MCF 10A (cell line): ENCODE data around the gene CPOX. TPM values are rescaled to one million over a fixed set of nuclear protein-coding genes. Genes with fewer than 3 reads are reported as not detected.

Experiments used
- BruUV-seq: library from RNA; stranded (reverse); fragments of 400-500 nt; replicated peaks from 2 replicates; lab custom pipeline; 2021; lab: Mats Ljungman, UMichigan
- CTCF ChIA-PET: fragments of 300-600 bp; sonication (Branson Sonifier 250); formaldehyde crosslinking; extraction: SDS; loops from one replicate; lab custom pipeline; 2021; ENCODE audit warnings: antibody characterized with exemption, inconsistent platforms; lab: Yijun Ruan, JAX
- POLR2A ChIA-PET: fragments of 300-600, 350-650 bp; sonication (Branson Sonifier 250); formaldehyde crosslinking; extraction: SDS; loops from one replicate; lab custom pipeline; 2020; ENCODE audit warnings: antibody characterized with exemption, inconsistent platforms; lab: Yijun Ruan, JAX
- DNase-seq: peaks from one replicate; pipeline ENCODE4 v3.0.0-alpha.2; 2018; ENCODE audit not compliant: unreplicated experiment
- H3K27ac Mint-ChIP-seq: one replicate; pipeline ENCODE4 v1.8.0; 2022; ENCODE audit warnings: mild to moderate bottlenecking, low read depth, mixed read lengths; ENCODE audit not compliant: unreplicated experiment
- H3K27me3 Mint-ChIP-seq: one replicate; pipeline ENCODE4 v1.8.0; 2022; ENCODE audit warnings: mixed read lengths; ENCODE audit not compliant: insufficient read depth, unreplicated experiment
- H3K36me3 Mint-ChIP-seq: one replicate; pipeline ENCODE4 v1.8.0; 2022; ENCODE audit warnings: mild to moderate bottlenecking, moderate library complexity, mixed read lengths; ENCODE audit not compliant: insufficient read depth, unreplicated experiment
- H3K4me1 Mint-ChIP-seq: one replicate; pipeline ENCODE4 v1.8.0; 2022; ENCODE audit warnings: mixed read lengths; ENCODE audit not compliant: insufficient read depth, unreplicated experiment
- H3K4me3 Mint-ChIP-seq: one replicate; pipeline ENCODE4 v1.8.0; 2022; ENCODE audit warnings: mild to moderate bottlenecking, moderate library complexity, mixed read lengths; ENCODE audit not compliant: unreplicated experiment
- H3K9me3 Mint-ChIP-seq: one replicate; pipeline ENCODE4 v1.8.0; 2022; ENCODE audit warnings: mixed read lengths; ENCODE audit not compliant: unreplicated experiment
- CTCF ChIP-seq: fragments of 200-600 bp; IDR thresholded peaks from one replicate; pipeline ENCODE4 v1.8.0; 2022; ENCODE audit warnings: antibody characterized with exemption, mild to moderate bottlenecking; ENCODE audit not compliant: unreplicated experiment
- intact Hi-C: fragments of 100-400 bp; cut with micrococcal nuclease; formaldehyde crosslinking; loops from 2 replicates; pipeline ENCODE4 v1.14.1; 2022
- total RNA-seq: library from RNA; stranded (reverse); gene quantifications from 2 replicates; pipeline ENCODE4 v1.2.3, GENCODE V29; 2022

The CPOX gene
- total RNA-seq, 1 experiment from 2014 or later, result 10.8 TPM

DNA sequence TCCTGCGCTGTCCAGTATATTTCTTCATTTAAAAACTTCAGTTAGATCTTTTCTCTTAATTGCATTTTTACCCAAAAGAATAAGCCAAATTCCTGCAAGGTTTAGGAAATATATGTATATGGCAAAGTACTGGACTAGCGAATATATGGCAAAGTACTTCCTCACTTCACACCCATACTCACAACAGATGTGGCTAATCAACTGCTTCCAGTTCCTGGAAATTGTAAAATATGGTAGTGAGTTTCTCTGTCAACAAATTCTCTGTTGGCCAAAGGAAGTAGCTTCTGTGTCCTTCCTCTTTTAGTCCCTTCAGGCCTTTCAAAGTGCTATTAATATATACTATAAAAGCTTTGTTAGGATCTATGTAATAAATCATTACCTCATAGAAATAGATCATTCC, 39.7 kb downstream of the CPOX start:
- H3K27me3 Mint-ChIP-seq, result no peaks in the 10 kb centered on the region
- intact Hi-C loops, result no loop called here
- no peaks in the 10 kb centered on the region for H3K36me3 Mint-ChIP-seq
- no peak for TF ChIP-seq CTCF
- no peaks in the 10 kb centered on the region for H3K9me3 Mint-ChIP-seq
- DNase-seq, result no peak
- H3K4me3 Mint-ChIP-seq, result no peak overlapping the region
- CTCF ChIA-PET, result no interaction called here
- POLR2A ChIA-PET, result no interaction called here
- no peak overlapping the region for H3K27ac Mint-ChIP-seq
- H3K4me1 Mint-ChIP-seq, result no peaks in the 10 kb centered on the region
- BruUV-seq, result no TSS peak

GRCh38 chr3:98553021-98553563, 40.3 kb downstream of the CPOX start:
- DNase-seq, result no peak
- Mint-ChIP-seq H3K36me3 (no peaks in the 10 kb centered on the region), H3K4me1 (no peaks in the 10 kb centered on the region), H3K4me3 (no peak overlapping the region), H3K27ac (no peak overlapping the region), H3K27me3 (no peaks in the 10 kb centered on the region), H3K9me3 (no peaks in the 10 kb centered on the region)
- intact Hi-C loops, result no loop called here
- ChIA-PET CTCF (no interaction called here), POLR2A (no interaction called here)
- TF ChIP-seq CTCF, result no peak
- BruUV-seq, result no TSS peak

DNA sequence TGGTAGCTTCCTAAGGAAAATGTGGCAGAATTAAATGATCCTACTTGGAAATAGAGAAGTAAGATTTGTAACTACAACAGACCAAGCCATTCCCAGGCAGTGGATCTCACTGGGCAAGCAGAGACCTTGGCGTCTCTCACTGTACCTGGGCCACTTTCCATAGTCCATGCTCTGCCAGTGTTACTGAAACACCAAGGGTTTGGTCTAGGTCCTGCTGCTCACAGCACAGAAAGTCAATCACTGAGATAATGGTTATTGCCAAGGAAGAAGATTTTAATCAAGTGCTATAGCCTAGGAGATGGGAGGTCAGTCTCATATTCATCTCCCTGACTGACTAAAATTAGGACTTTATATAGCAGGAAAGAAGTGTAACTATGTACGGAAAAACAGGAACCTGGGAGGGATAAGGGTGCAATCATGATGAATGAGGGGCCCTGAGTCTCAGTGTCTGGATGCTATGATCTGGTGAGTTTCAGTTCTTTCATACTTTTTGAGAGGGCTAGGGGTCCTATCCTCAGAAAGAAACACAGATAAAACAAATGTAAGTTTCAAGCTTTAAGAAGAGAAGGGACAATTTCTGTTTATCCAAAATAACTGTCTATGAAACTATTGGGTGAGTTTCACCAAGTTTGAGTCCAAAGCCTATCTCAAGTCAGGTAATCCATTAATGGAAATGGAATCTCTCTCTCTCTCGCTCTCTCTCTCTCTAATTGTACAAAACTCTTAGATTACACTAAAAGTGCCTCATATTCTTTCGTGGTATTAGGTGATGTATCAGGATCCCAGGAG, 41.0 kb downstream of the CPOX start:
- Mint-ChIP-seq H3K4me1 (no peaks in the 10 kb centered on the region), H3K4me3 (no peak overlapping the region), H3K27me3 (no peaks in the 10 kb centered on the region), H3K9me3 (no peaks in the 10 kb centered on the region), H3K27ac (no peak overlapping the region), H3K36me3 (no peaks in the 10 kb centered on the region)
- ChIA-PET POLR2A (no interaction called here), CTCF (no interaction called here)
- TF ChIP-seq CTCF, result no peak
- intact Hi-C loops, result no loop called here
- BruUV-seq, result no TSS peak
- no peak for DNase-seq

DNA sequence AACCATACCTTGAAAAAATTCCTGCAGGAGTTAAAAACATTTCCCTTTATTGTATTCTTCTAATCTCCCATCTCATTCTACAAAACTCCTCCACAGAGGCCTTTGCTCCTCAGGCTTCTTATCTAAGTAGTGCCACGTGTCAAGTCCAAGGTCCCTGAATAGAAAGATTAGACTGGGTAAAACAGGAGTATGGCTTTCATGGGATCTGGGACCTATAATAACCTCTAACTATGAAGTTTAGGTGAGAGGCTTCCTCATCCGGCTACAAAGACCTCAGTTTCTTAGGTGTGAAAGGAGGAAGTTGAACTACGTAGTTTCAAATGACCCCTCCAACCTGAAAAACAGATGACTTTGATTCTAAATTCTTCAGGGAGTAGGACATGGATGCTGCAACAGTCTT, 41.7 kb downstream of the CPOX start:
- no peak for TF ChIP-seq CTCF
- DNase-seq, result no peak
- no peaks in the 10 kb centered on the region for H3K36me3 Mint-ChIP-seq
- no TSS peak for BruUV-seq
- ChIA-PET CTCF (interaction anchor here (0.5 to 0.9 kb wide), 2 partner anchors 29 to 68 kb away, joined by 3 to 5 read pairs; partner anchors contain the start of gene CLDND1), POLR2A (no interaction called here)
- no peak overlapping the region for H3K4me3 Mint-ChIP-seq
- no peaks in the 10 kb centered on the region for H3K27me3 Mint-ChIP-seq
- no peak overlapping the region for H3K27ac Mint-ChIP-seq
- no peaks in the 10 kb centered on the region for H3K9me3 Mint-ChIP-seq
- H3K4me1 Mint-ChIP-seq, result no peaks in the 10 kb centered on the region
- intact Hi-C loops, result no loop called here
